Measurements from ENCODE around the gene NPM3.

The NPM3 gene

GRCh38 chr10:101736666-101737065, 46.6 kb downstream of the NPM3 start:
- Histone ChIP-seq H3K9me3 (ENCODE audit: insufficient read depth, low read length) (no peaks in the 10 kb centered on the region), H3F3A (ENCODE audit: insufficient read depth) (no peaks in the 10 kb centered on the region)

GRCh38 chr10:101732096-101732495, 51.1 kb downstream of the NPM3 start:
- Histone ChIP-seq H3K9me2 (replicated peaks; ENCODE audit: insufficient read depth, low read length) (no peaks in the 10 kb centered on the region), H4K20me1 (ENCODE audit: low read depth, low read length) (no peaks in the 10 kb centered on the region), H3K9me3 (ENCODE audit: insufficient read depth, low read length) (no peaks in the 10 kb centered on the region), H3F3A (ENCODE audit: insufficient read depth) (no peaks in the 10 kb centered on the region), H3K9ac (ENCODE audit: low read length) (no peak overlapping the region), H3K4me2 (ENCODE audit: low read depth, low read length, poor library complexity, severe bottlenecking) (no peak overlapping the region), H3K27me3 (ENCODE audit: low read length) (no peaks in the 10 kb centered on the region), H3K36me3 (ENCODE audit: low read length) (no peaks in the 10 kb centered on the region), H2AFZ (ENCODE audit: low read depth, low read length, severe bottlenecking) (no peak overlapping the region), H3K4me3 (ENCODE audit: insufficient read depth, low read length, poor library complexity, severe bottlenecking) (no peak overlapping the region), H3K27ac (ENCODE audit: low read depth, low read length) (no peak overlapping the region), H3K79me2 (ENCODE audit: insufficient read depth, low read length) (no peaks in the 10 kb centered on the region)
- TF ChIP-seq EZH2phosphoT487 (conservative IDR thresholded peaks at IDR 0.05; ENCODE audit: low read length) (no peak), CTCF (IDR thresholded peaks at IDR 0.05; ENCODE audit: insufficient read depth, low read length, poor library complexity, severe bottlenecking) (no peak)

More at GRCh38 chr10:101736666-101737065, 46.6 kb downstream of the NPM3 start:
- H3K79me2 ChIP-seq (ENCODE audit: insufficient read depth, low read length) = no peaks in the 10 kb centered on the region
- H4K20me1 ChIP-seq (ENCODE audit: low read depth, low read length) = no peaks in the 10 kb centered on the region
- H3K27me3 ChIP-seq (ENCODE audit: low read length) = no peaks in the 10 kb centered on the region
- no peaks in the 10 kb centered on the region for H3K36me3 ChIP-seq (ENCODE audit: low read length)
- no peak overlapping the region for H3K9ac ChIP-seq (ENCODE audit: low read length)
- H2AFZ ChIP-seq (ENCODE audit: low read depth, low read length, severe bottlenecking) = no peak overlapping the region
- no peaks in the 10 kb centered on the region for H3K9me2 ChIP-seq (replicated peaks; ENCODE audit: insufficient read depth, low read length)
- no peak overlapping the region for H3K4me3 ChIP-seq (ENCODE audit: insufficient read depth, low read length, poor library complexity, severe bottlenecking)
- TF ChIP-seq CTCF (IDR thresholded peaks at IDR 0.05; ENCODE audit: insufficient read depth, low read length, poor library complexity, severe bottlenecking) (no peak), EZH2phosphoT487 (conservative IDR thresholded peaks at IDR 0.05; ENCODE audit: low read length) (no peak)
- H3K4me2 ChIP-seq (ENCODE audit: low read depth, low read length, poor library complexity, severe bottlenecking) = no peak overlapping the region
- no peak overlapping the region for H3K27ac ChIP-seq (ENCODE audit: low read depth, low read length)
